IPS-20b (cell line): ENCODE results near the gene TRIM44.

ENCODE experiments used
- H3K27ac ChIP-seq: one replicate; pipeline ENCODE4 v1.5.1; 2013; ENCODE audit warnings: low read length
- H3K27me3 ChIP-seq: 2 replicates; pipeline ENCODE4 v1.6.1; 2013; ENCODE audit warnings: mild to moderate bottlenecking, low read length, inconsistent platforms; ENCODE audit not compliant: insufficient read depth
- H3K36me3 ChIP-seq: 2 replicates; pipeline ENCODE4 v1.6.1; 2013; ENCODE audit warnings: low read depth, mild to moderate bottlenecking, inconsistent platforms, low read length, moderate library complexity; ENCODE audit not compliant: insufficient read depth
- H3K4me1 ChIP-seq: 2 replicates; pipeline ENCODE4 v1.6.1; 2013; ENCODE audit warnings: mild to moderate bottlenecking, control low read depth, inconsistent platforms, low read length, moderate library complexity; ENCODE audit not compliant: insufficient read depth
- H3K4me3 ChIP-seq: 2 replicates; pipeline ENCODE4 v1.5.1; 2013; ENCODE audit warnings: mild to moderate bottlenecking, low read length, inconsistent platforms
- H3K9ac ChIP-seq: 2 replicates; pipeline ENCODE4 v1.6.1; 2013; ENCODE audit warnings: low read depth, mild to moderate bottlenecking, inconsistent platforms, low read length, moderate library complexity
- H3K9me3 ChIP-seq: 2 replicates; pipeline ENCODE4 v1.6.1; 2013; ENCODE audit warnings: mild to moderate bottlenecking, low read depth, low read length, inconsistent platforms; ENCODE audit not compliant: insufficient read depth

TRIM44 gene

GRCh38 chr11:35842958-35843357, 180.4 kb downstream of the TRIM44 start:
- no peak overlapping the region for H3K9ac ChIP-seq
- H3K9me3 ChIP-seq = peaks cover 6% of the 10 kb centered on the region; the same call in 1 of the 2 replicates
- H3K36me3 ChIP-seq = no peaks in the 10 kb centered on the region
- H3K4me1 ChIP-seq = no peaks in the 10 kb centered on the region
- no peak overlapping the region for H3K27ac ChIP-seq
- H3K27me3 ChIP-seq = no peaks in the 10 kb centered on the region
- H3K4me3 ChIP-seq = no peak overlapping the region

GRCh38 chr11:35844579-35844978, 182.0 kb downstream of the TRIM44 start:
- H3K9ac ChIP-seq = no peak overlapping the region
- H3K27me3 ChIP-seq = no peaks in the 10 kb centered on the region
- peaks cover 6% of the 10 kb centered on the region; the same call in 1 of the 2 replicates for H3K9me3 ChIP-seq
- H3K4me3 ChIP-seq = no peak overlapping the region
- no peak overlapping the region for H3K27ac ChIP-seq
- no peaks in the 10 kb centered on the region for H3K36me3 ChIP-seq
- H3K4me1 ChIP-seq = no peaks in the 10 kb centered on the region

- H3K4me3 ChIP-seq = no peak overlapping the region
- H3K36me3 ChIP-seq = no peaks in the 10 kb centered on the region
Measured at GRCh38 chr11:35845860-35846259, 183.3 kb downstream of the TRIM44 start.

GRCh38 chr11:35846874-35847273, 184.3 kb downstream of the TRIM44 start:
- Histone ChIP-seq H3K27me3 (no peaks in the 10 kb centered on the region), H3K36me3 (no peaks in the 10 kb centered on the region), H3K4me1 (no peaks in the 10 kb centered on the region), H3K4me3 (no peak overlapping the region), H3K9me3 (no peaks in the 10 kb centered on the region), H3K9ac (no peak overlapping the region), H3K27ac (no peak overlapping the region)

More at GRCh38 chr11:35845860-35846259, 183.3 kb downstream of the TRIM44 start:
- H3K9me3 ChIP-seq = no peaks in the 10 kb centered on the region
- H3K9ac ChIP-seq = no peak overlapping the region
- no peak overlapping the region for H3K27ac ChIP-seq
- H3K4me1 ChIP-seq = no peaks in the 10 kb centered on the region
- no peaks in the 10 kb centered on the region for H3K27me3 ChIP-seq

GRCh38 chr11:35847473-35847872, 184.9 kb downstream of the TRIM44 start:
- H3K4me3 ChIP-seq = no peak overlapping the region
- no peak overlapping the region for H3K27ac ChIP-seq
- H3K9me3 ChIP-seq = no peaks in the 10 kb centered on the region
- no peaks in the 10 kb centered on the region for H3K4me1 ChIP-seq
- H3K27me3 ChIP-seq = no peaks in the 10 kb centered on the region
- no peak overlapping the region for H3K9ac ChIP-seq
- H3K36me3 ChIP-seq = no peaks in the 10 kb centered on the region

- Histone ChIP-seq H3K36me3 (no peaks in the 10 kb centered on the region), H3K27me3 (no peaks in the 10 kb centered on the region), H3K4me1 (no peaks in the 10 kb centered on the region), H3K9me3 (no peaks in the 10 kb centered on the region), H3K27ac (no peak overlapping the region), H3K4me3 (no peak overlapping the region), H3K9ac (no peak overlapping the region)
Measured at GRCh38 chr11:35848616-35849015, 186.0 kb downstream of the TRIM44 start.

GRCh38 chr11:35850191-35850590, 187.6 kb downstream of the TRIM44 start:
- no peaks in the 10 kb centered on the region; the same call in 1 of the 2 replicates for H3K4me1 ChIP-seq
- H3K9me3 ChIP-seq = no peaks in the 10 kb centered on the region
- H3K36me3 ChIP-seq = no peaks in the 10 kb centered on the region
- H3K4me3 ChIP-seq = no peak overlapping the region
- H3K27me3 ChIP-seq = no peaks in the 10 kb centered on the region
- no peak overlapping the region for H3K27ac ChIP-seq
- H3K9ac ChIP-seq = no peak overlapping the region

GRCh38 chr11:35851342-35851741, 188.8 kb downstream of the TRIM44 start:
- Histone ChIP-seq H3K4me1 (no peaks in the 10 kb centered on the region; the same call in 1 of the 2 replicates), H3K4me3 (no peak overlapping the region), H3K27ac (no peak overlapping the region), H3K9me3 (no peaks in the 10 kb centered on the region), H3K36me3 (no peaks in the 10 kb centered on the region), H3K9ac (no peak overlapping the region), H3K27me3 (no peaks in the 10 kb centered on the region)

GRCh38 chr11:35852056-35852455, 189.5 kb downstream of the TRIM44 start:
- Histone ChIP-seq H3K27me3 (no peaks in the 10 kb centered on the region), H3K4me3 (no peak overlapping the region), H3K4me1 (no peaks in the 10 kb centered on the region; the same call in 1 of the 2 replicates), H3K27ac (no peak overlapping the region), H3K36me3 (no peaks in the 10 kb centered on the region), H3K9me3 (no peaks in the 10 kb centered on the region), H3K9ac (no peak overlapping the region)

- Histone ChIP-seq H3K4me3 (no peak overlapping the region), H3K4me1 (no peaks in the 10 kb centered on the region; the same call in 1 of the 2 replicates), H3K27me3 (no peaks in the 10 kb centered on the region), H3K9me3 (no peaks in the 10 kb centered on the region), H3K36me3 (no peaks in the 10 kb centered on the region), H3K27ac (no peak overlapping the region), H3K9ac (no peak overlapping the region)
Measured at GRCh38 chr11:35853971-35854370, 191.4 kb downstream of the TRIM44 start.

GRCh38 chr11:35855671-35856070, 193.1 kb downstream of the TRIM44 start:
- no peak overlapping the region for H3K9ac ChIP-seq
- no peak overlapping the region for H3K4me3 ChIP-seq
- H3K36me3 ChIP-seq = no peaks in the 10 kb centered on the region
- H3K9me3 ChIP-seq = no peaks in the 10 kb centered on the region
- H3K27me3 ChIP-seq = no peaks in the 10 kb centered on the region
- no peaks in the 10 kb centered on the region; the same call in 1 of the 2 replicates for H3K4me1 ChIP-seq
- H3K27ac ChIP-seq = no peak overlapping the region

- Histone ChIP-seq H3K27ac (no peak overlapping the region), H3K27me3 (no peaks in the 10 kb centered on the region), H3K4me1 (no peaks in the 10 kb centered on the region; the same call in 1 of the 2 replicates), H3K36me3 (no peaks in the 10 kb centered on the region), H3K9me3 (no peaks in the 10 kb centered on the region), H3K9ac (no peak overlapping the region), H3K4me3 (no peak overlapping the region)
Measured at GRCh38 chr11:35856259-35856658, 193.7 kb downstream of the TRIM44 start.
